Measurements from ENCODE around the gene DENND1A. TPM values are rescaled to one million over a fixed set of nuclear protein-coding genes. Genes with fewer than 3 reads are reported as not detected.

Gene DENND1A
- total and polyA plus RNA-seq, 11 donors: 9.8 to 24.0 (median 14.7) TPM

DNA sequence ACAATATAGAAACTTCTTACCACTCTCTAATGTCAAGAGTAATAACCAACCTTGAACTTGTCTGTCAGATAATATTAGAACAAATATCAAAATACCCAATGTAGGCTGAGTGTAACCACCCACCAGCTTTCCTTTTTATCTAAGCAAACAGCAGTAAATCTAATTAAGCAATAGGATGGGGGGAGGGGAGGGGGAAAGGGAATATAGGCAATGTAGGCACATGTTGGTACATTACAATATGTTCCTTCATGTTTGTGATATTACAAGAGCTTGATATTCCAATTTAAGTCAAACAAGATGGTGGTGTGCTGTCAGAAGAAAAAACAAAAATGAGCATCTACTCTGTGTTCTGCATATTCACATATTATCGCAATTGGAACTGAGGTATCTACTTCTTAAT lies 158.2 kb downstream of the DENND1A start:
- Histone ChIP-seq H3K4me3 (no peak overlapping the region), H3K9me3 (no peaks in the 10 kb centered on the region), H3K27ac (no peak overlapping the region), H3K27me3 (no peaks in the 10 kb centered on the region), H3K4me1 (peaks cover 0 to 21% (median 0%) of the 10 kb centered on the region in 12 donors), H3K36me3 (no peaks in the 10 kb centered on the region)
- ATAC-seq (no peak), DNase-seq (no peak)
- 98 to 100% (median 100%) methylated on average over 1 of the region's 1 CpG for WGBS, 4 donors
- intact Hi-C loops (cut with DNase I): no loop called here
- TF ChIP-seq, protein P1, sequence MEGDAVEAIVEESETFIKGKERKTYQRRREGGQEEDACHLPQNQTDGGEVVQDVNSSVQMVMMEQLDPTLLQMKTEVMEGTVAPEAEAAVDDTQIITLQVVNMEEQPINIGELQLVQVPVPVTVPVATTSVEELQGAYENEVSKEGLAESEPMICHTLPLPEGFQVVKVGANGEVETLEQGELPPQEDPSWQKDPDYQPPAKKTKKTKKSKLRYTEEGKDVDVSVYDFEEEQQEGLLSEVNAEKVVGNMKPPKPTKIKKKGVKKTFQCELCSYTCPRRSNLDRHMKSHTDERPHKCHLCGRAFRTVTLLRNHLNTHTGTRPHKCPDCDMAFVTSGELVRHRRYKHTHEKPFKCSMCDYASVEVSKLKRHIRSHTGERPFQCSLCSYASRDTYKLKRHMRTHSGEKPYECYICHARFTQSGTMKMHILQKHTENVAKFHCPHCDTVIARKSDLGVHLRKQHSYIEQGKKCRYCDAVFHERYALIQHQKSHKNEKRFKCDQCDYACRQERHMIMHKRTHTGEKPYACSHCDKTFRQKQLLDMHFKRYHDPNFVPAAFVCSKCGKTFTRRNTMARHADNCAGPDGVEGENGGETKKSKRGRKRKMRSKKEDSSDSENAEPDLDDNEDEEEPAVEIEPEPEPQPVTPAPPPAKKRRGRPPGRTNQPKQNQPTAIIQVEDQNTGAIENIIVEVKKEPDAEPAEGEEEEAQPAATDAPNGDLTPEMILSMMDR (IDR thresholded peaks at IDR 0.05): no peak
- TF ChIP-seq POLR2A (IDR thresholded peaks at IDR 0.05): no peak

DNA sequence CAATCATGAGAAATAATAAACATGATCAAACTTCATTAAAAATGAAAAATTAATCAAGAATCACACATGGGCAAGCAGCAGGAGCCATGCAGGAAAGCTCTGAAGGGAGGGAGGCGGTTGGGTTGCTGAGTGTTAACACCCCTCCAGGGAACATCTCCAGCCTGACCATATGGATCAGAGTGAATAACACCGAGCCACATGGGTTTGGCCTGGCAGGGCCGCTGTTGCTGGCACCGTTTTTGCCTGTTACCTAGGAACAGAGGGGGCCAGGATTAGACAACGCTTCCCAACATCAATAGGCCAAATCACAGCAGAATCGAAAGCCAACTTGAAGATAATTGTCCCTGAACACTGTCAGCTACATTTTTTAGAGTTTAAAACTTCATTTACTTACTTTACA lies 160.2 kb downstream of the DENND1A start:
- DNase-seq (no peak), ATAC-seq (no peak)
- intact Hi-C loops (cut with DNase I): no loop called here

DNA sequence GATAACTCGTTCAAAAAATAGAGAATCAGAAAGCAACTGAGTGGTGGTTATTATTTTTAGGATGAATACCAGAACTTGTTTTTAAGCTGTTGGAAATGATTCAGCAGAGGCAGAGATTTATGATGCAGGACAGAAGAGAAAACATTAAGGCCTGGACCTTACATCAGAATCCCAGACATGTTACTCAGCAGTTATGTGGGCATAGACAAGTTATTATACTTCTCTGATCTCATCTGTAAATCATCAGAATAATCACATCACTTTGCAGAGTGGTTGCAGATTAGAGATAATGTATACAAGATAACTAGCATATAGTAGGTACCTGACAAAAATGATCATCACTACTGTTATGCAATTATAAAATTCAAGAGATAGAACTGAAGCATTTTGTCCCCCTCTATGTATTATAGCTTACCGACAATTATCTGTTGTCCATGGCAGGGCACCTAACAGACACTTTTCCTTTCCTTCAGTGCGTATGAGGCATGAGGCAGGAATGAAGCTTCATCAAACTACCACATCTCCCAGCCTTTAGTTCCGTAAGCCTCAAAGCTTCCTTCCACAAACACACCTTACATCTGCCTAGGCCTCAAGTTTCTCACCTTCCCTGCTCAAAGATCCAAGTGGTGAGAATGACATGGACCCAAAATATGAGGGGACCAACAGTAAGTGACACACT lies 165.9 kb downstream of the DENND1A start:
- no peaks in the 10 kb centered on the region for H3K36me3 ChIP-seq
- H3K4me3 ChIP-seq: no peak overlapping the region
- H3K27ac ChIP-seq: no peak overlapping the region
- no peak for TF ChIP-seq POLR2A (IDR thresholded peaks at IDR 0.05)
- TF ChIP-seq, protein P1 (IDR thresholded peaks at IDR 0.05): no peak
- no peaks in the 10 kb centered on the region for H3K27me3 ChIP-seq
- intact Hi-C loops (cut with DNase I): no loop called here
- ATAC-seq (no peak), DNase-seq (no peak)
- no peaks in the 10 kb centered on the region for H3K9me3 ChIP-seq
- 91 to 97% (median 94%) methylated on average over 4 of the region's 4 CpGs for WGBS, 4 donors
- peaks cover 0 to 22% (median 0%) of the 10 kb centered on the region in 12 donors for H3K4me1 ChIP-seq

More for the DNA sequence above, 160.2 kb downstream of the DENND1A start:
- Histone ChIP-seq H3K9me3 (no peaks in the 10 kb centered on the region), H3K4me1 (peaks cover 0 to 12% (median 0%) of the 10 kb centered on the region in 12 donors), H3K27ac (no peak overlapping the region), H3K27me3 (no peaks in the 10 kb centered on the region), H3K36me3 (no peaks in the 10 kb centered on the region), H3K4me3 (no peak overlapping the region)
- no peak for TF ChIP-seq POLR2A (IDR thresholded peaks at IDR 0.05)
- TF ChIP-seq, protein P1 (IDR thresholded peaks at IDR 0.05): no peak
- 71 to 89% (median 76%) methylated on average over 6 of the region's 6 CpGs for WGBS, 4 donors

DNA sequence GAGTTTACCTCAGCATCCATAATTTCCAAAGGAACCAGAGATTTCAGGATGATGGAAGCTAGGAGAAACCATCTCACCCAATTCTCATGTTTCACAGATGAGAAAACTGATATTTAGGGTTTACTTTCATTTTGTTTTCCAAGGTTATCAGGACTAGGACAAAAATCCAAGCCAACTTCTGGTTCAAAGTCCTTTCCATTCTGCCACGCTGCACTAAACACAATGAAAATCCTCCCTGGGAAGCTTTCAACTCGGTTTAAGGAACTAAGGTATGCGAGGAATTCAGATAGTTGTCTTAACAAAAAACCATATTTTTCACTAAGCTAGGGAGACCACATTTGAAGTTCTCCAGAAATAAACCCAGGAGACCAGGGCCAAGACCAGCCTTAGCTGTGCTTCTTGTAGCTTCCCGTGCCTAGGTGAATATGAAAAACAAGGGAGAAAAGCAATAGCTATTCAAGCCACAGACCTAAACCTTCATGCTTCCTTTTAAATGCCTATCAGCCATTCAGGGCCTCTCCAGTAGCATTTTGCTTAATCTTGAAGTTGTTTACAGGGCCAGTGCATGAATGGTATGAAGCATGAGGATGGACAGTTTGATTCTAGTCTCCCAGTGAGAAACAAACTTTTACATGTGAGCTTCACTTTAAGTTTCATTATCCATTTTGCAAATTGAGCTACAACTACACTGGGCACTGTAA lies 167.9 kb downstream of the DENND1A start:
- TF ChIP-seq POLR2A (IDR thresholded peaks at IDR 0.05): no peak
- TF ChIP-seq, protein P1 (IDR thresholded peaks at IDR 0.05): no peak
- Histone ChIP-seq H3K9me3 (no peaks in the 10 kb centered on the region), H3K27me3 (no peaks in the 10 kb centered on the region), H3K4me1 (peaks cover 0 to 38% (median 6%) of the 10 kb centered on the region in 12 donors), H3K4me3 (no peak overlapping the region), H3K36me3 (no peaks in the 10 kb centered on the region), H3K27ac (no peak overlapping the region)
- DNase-seq (no peak), ATAC-seq (no peak)
- 68 to 89% (median 85%) methylated on average over 4 of the region's 4 CpGs for WGBS, 4 donors
- intact Hi-C loops (cut with DNase I): no loop called here

Measured in heart left ventricle (tissue), 16 donors.